Kidney (tissue), 14 donors: ENCODE results near the gene MCRS1. TPM values are rescaled to one million over a fixed set of nuclear protein-coding genes. Genes with fewer than 3 reads are reported as not detected.

Source experiments
- DNase-seq, 5 donors: peaks; one replicate each; pipeline ENCODE4 v3.0.0-alpha.2; 2013 to 2020
- FAIRE-seq: peaks from 2 replicates; lab custom pipeline; 2012; peaks lifted over from hg19 to GRCh38; lab: Jason Lieb, UNC
- H3K27ac ChIP-seq, 2 donors: one replicate each; pipeline ENCODE4 v1.7.0; 2013; ENCODE audit warnings: low read depth in 2 of 2, low read length in 2 of 2, inconsistent platforms in 1 of 2
- H3K27me3 ChIP-seq: one replicate; pipeline ENCODE4 v1.7.1; 2013; ENCODE audit warnings: low read length, inconsistent platforms; ENCODE audit not compliant: control insufficient read depth, insufficient read depth
- H3K36me3 ChIP-seq, 3 donors: one replicate each; pipeline versions ENCODE4 v1.7.0 to v1.7.1; 2013; ENCODE audit warnings: low read length in 3 of 3, control low read depth in 1 of 3, inconsistent platforms in 1 of 3; ENCODE audit not compliant: insufficient read depth in 3 of 3, control insufficient read depth in 2 of 3
- H3K4me1 ChIP-seq, 3 donors: one replicate each; pipeline versions ENCODE4 v1.7.0 to v1.7.1; 2013; ENCODE audit warnings: low read length in 3 of 3, inconsistent platforms in 1 of 3, low read depth in 1 of 3; ENCODE audit not compliant: control insufficient read depth in 2 of 3, insufficient read depth in 2 of 3
- H3K4me3 ChIP-seq, 3 donors: one replicate each; pipeline versions ENCODE4 v1.7.0 to v1.8.1; 2013; ENCODE audit warnings: low read length in 3 of 3, control low read depth in 1 of 3, inconsistent platforms in 1 of 3
- H3K9ac ChIP-seq, 3 donors: one replicate each; pipeline versions ENCODE4 v1.7.0 to v1.7.1; 2013; ENCODE audit warnings: low read length in 3 of 3, control low read depth in 1 of 3, inconsistent platforms in 1 of 3
- H3K9me3 ChIP-seq, 3 donors: one replicate each; pipeline versions ENCODE4 v1.7.0 to v1.7.1; 2013; ENCODE audit warnings: low read length in 3 of 3, control low read depth in 1 of 3, inconsistent platforms in 1 of 3; ENCODE audit not compliant: control insufficient read depth in 2 of 3, insufficient read depth in 1 of 3
- CTCF ChIP-seq: IDR thresholded peaks from 3 replicates; pipeline ENCODE4 v1.5.1; 2012; ENCODE audit warnings: mild to moderate bottlenecking, moderate library complexity, borderline replicate concordance; ENCODE audit not compliant: insufficient read depth; ENCODE audit errors: extremely low read depth
- intact Hi-C: fragments of 100-400 bp; cut with DNase I; formaldehyde crosslinking; loops from one replicate; pipeline ENCODE4 v1.11.1; 2022
- polyA plus RNA-seq: library from polyadenylated mRNA; stranded (reverse); fragments of 350-450 nt; fragmentation: Illumina TruSeq; extraction: RNeasy Lipid Tissue Mini Kit (QIAGEN cat#74804); gene quantifications from one replicate; pipeline ENCODE4 v1.2.3, GENCODE V29; 2014; ENCODE audit warnings: low read depth, low replicate concordance; ENCODE audit not compliant: insufficient read depth
- total RNA-seq: library from RNA; stranded (reverse); fragmentation: NEBNext Ultra II Directional; extraction: Animal tissue kit (Norgen Biotek cat#: 25700); gene quantifications from one replicate; pipeline ENCODE4 v1.2.1, GENCODE V29; 2021
- donor health status: control.
- donor health status: control.
- donor health status: control.
- donor health status: control.
- donor health status: control.
- donor health status: DM: yes; HTN: yes; CAD: no.
- donor health status: Normal renal cell carcinoma (clear cell type).

The MCRS1 gene
- total and polyA plus RNA-seq, 2 donors from 2014 or later: 60.4 to 66.8 TPM

GRCh38 chr12:49541911-49542505, 25.9 kb downstream of the MCRS1 start:
- Histone ChIP-seq H3K4me3 (no peak overlapping the region), H3K9ac (no peak overlapping the region), H3K4me1 (peaks cover 0 to 10% (median 0%) of the 10 kb centered on the region in 3 donors), H3K9me3 (no peaks in the 10 kb centered on the region), H3K36me3 (no peaks in the 10 kb centered on the region), H3K27me3 (peaks cover 8% of the 10 kb centered on the region), H3K27ac (no peak overlapping the region)
- FAIRE-seq (no peak), DNase-seq (no peak)
- intact Hi-C loops: no loop called here
- no peak for TF ChIP-seq CTCF

- Histone ChIP-seq H3K9me3 (no peaks in the 10 kb centered on the region), H3K27ac (no peak overlapping the region), H3K27me3 (peaks cover 10% of the 10 kb centered on the region), H3K4me3 (no peak overlapping the region), H3K36me3 (no peaks in the 10 kb centered on the region), H3K4me1 (peaks cover 0 to 11% (median 0%) of the 10 kb centered on the region in 3 donors), H3K9ac (no peak overlapping the region)
- intact Hi-C loops: no loop called here
- no peak for TF ChIP-seq CTCF
- DNase-seq (no peak), FAIRE-seq (no peak)
Observed at GRCh38 chr12:49541140-49541861, 26.6 kb downstream of the MCRS1 start.

GRCh38 chr12:49540229-49541139, 27.5 kb downstream of the MCRS1 start:
- peaks cover 10% of the 10 kb centered on the region for H3K27me3 ChIP-seq
- no peaks in the 10 kb centered on the region for H3K36me3 ChIP-seq
- DNase-seq (peak in 1 of 5 donors; percentile 70), FAIRE-seq (no peak)
- H3K4me3 ChIP-seq: no peak overlapping the region
- no peak for TF ChIP-seq CTCF
- no peak overlapping the region for H3K9ac ChIP-seq
- H3K27ac ChIP-seq: no peak overlapping the region
- H3K4me1 ChIP-seq: peaks cover 0 to 15% (median 0%) of the 10 kb centered on the region in 3 donors
- intact Hi-C loops: no loop called here
- H3K9me3 ChIP-seq: no peaks in the 10 kb centered on the region
